HG03354 (cell line): ENCODE results near the gene TBL1XR1.
A peak's percentile ranks its signal among the peaks of the same experiment; 100 is the strongest.

Experiments used
- ATAC-seq: cut with Tn5 transposase; IDR thresholded peaks from one replicate; pipeline ENCODE4 v1.9.1; 2021; ENCODE audit warnings: mild to moderate bottlenecking; ENCODE audit not compliant: unreplicated experiment, poor library complexity, severe bottlenecking

Gene TBL1XR1

GRCh38 chr3:177122183-177122856, 75.0 kb downstream of the TBL1XR1 start:
- ATAC-seq, result no peak

- no peak for ATAC-seq
Measured at GRCh38 chr3:177119829-177120228, 77.5 kb downstream of the TBL1XR1 start.

- no peak for ATAC-seq
Measured at GRCh38 chr3:177114253-177114652, 83.0 kb downstream of the TBL1XR1 start.

GRCh38 chr3:177111541-177111949, 85.7 kb downstream of the TBL1XR1 start:
- peak; percentile 71 for ATAC-seq

GRCh38 chr3:177110895-177111294, 86.4 kb downstream of the TBL1XR1 start:
- peak; percentile 21 for ATAC-seq

GRCh38 chr3:177110386-177110785, 86.9 kb downstream of the TBL1XR1 start:
- peak; percentile 3 for ATAC-seq

GRCh38 chr3:177109688-177110330, 87.5 kb downstream of the TBL1XR1 start:
- no peak for ATAC-seq

- no peak for ATAC-seq
Measured at GRCh38 chr3:177108648-177109047, 88.6 kb downstream of the TBL1XR1 start.

GRCh38 chr3:177107461-177108239, 89.6 kb downstream of the TBL1XR1 start:
- no peak for ATAC-seq

- ATAC-seq, result no peak
Measured at GRCh38 chr3:177106594-177106993, 90.7 kb downstream of the TBL1XR1 start.

- ATAC-seq, result peak; percentile 63
Measured at GRCh38 chr3:177106184-177106583, 91.1 kb downstream of the TBL1XR1 start.

GRCh38 chr3:177105623-177106022, 91.7 kb downstream of the TBL1XR1 start:
- ATAC-seq, result no peak

- no peak for ATAC-seq
Measured at GRCh38 chr3:177104299-177104992, 92.8 kb downstream of the TBL1XR1 start.

GRCh38 chr3:177102553-177102952, 94.7 kb downstream of the TBL1XR1 start:
- ATAC-seq, result no peak

GRCh38 chr3:177098551-177098950, 98.7 kb downstream of the TBL1XR1 start:
- no peak for ATAC-seq

GRCh38 chr3:177096615-177097014, 100.7 kb downstream of the TBL1XR1 start:
- ATAC-seq, result no peak

GRCh38 chr3:177093966-177094365, 103.3 kb downstream of the TBL1XR1 start:
- no peak for ATAC-seq

- no peak for ATAC-seq
Measured at GRCh38 chr3:177089901-177090300, 107.4 kb downstream of the TBL1XR1 start.

GRCh38 chr3:177089110-177089509, 108.2 kb downstream of the TBL1XR1 start:
- no peak for ATAC-seq

- ATAC-seq, result no peak
Measured at GRCh38 chr3:177085794-177086193, 111.5 kb downstream of the TBL1XR1 start.
